GM12878 (cell line): ENCODE measurements around the gene KRTAP3-3. TPM values are rescaled to one million over a fixed set of nuclear protein-coding genes. Genes with fewer than 3 reads are reported as not detected.

Source experiments
- ATAC-seq: fragments of 200-7000 bp; cut with Tn5 transposase; 3 replicates; pipeline ENCODE4 v1.9.1; 2020; ENCODE audit warnings: mild to moderate bottlenecking, moderate library complexity
- BruUV-seq: library from RNA; stranded (reverse); fragments of 400-500 nt; replicated peaks from 2 replicates; lab custom pipeline; 2021; lab: Mats Ljungman, UMichigan
- CTCF ChIA-PET: fragments of 300-600 bp; sonication (Branson Sonifier 250); formaldehyde crosslinking; extraction: SDS; loops from one replicate; lab custom pipeline; 2021; ENCODE audit warnings: inconsistent platforms; lab: Yijun Ruan, JAX
- POLR2A ChIA-PET: fragments of 350-600 bp; formaldehyde crosslinking; extraction: SDS; loops from one replicate; lab custom pipeline; 2021; ENCODE audit warnings: inconsistent platforms; lab: Charles Lee
- RAD21 ChIA-PET: fragments of 300-600 bp; sonication (Branson Sonifier 250); formaldehyde crosslinking; loops from one replicate; lab custom pipeline; 2023; ENCODE audit warnings: antibody characterized with exemption; ENCODE audit not compliant: unreplicated experiment; lab: Charles Lee
- SMC1A ChIA-PET: fragments of 300-600 bp; sonication (Branson Sonifier 250); formaldehyde crosslinking; loops from one replicate; lab custom pipeline; 2023; ENCODE audit not compliant: unreplicated experiment, uncharacterized antibody; lab: Charles Lee
- DNase-seq: peaks from one replicate; pipeline ENCODE4 v3.0.0-alpha.2; 2011; ENCODE audit warnings: low read depth, low spot score
- FAIRE-seq: peaks from 3 replicates; lab custom pipeline; 2011; peaks lifted over from hg19 to GRCh38; lab: Jason Lieb, UNC
- H2AFZ ChIP-seq: 2 replicates; pipeline ENCODE4 v1.6.0; 2011; ENCODE audit warnings: low read depth, low read length, control low read depth; ENCODE audit not compliant: control insufficient read depth
- H3K27ac ChIP-seq: 2 replicates; pipeline ENCODE4 v1.5.1; 2011; ENCODE audit warnings: control low read depth; ENCODE audit not compliant: control insufficient read depth, insufficient read depth
- H3K27me3 ChIP-seq, 2 experiments: replicated peaks in 1 of 2; 2 replicates each; pipeline versions ENCODE4 v1.6.0 to v1.6.1; 2011; ENCODE audit warnings: low read length in 1 of 2; ENCODE audit not compliant: control insufficient read depth in 2 of 2, insufficient read depth in 2 of 2
- H3K36me3 ChIP-seq, 2 experiments: 2 replicates each; pipeline ENCODE4 v1.5.1; 2011; ENCODE audit warnings: low read length in 1 of 2; ENCODE audit not compliant: control insufficient read depth in 2 of 2, insufficient read depth in 2 of 2
- H3K4me1 ChIP-seq: 2 replicates; pipeline ENCODE4 v1.6.1; 2011; ENCODE audit warnings: mild to moderate bottlenecking, low read length, moderate library complexity, mixed read lengths; ENCODE audit not compliant: control insufficient read depth, insufficient read depth
- H3K4me2 ChIP-seq: 2 replicates; pipeline ENCODE4 v1.6.0; 2011; ENCODE audit warnings: control low read depth; ENCODE audit not compliant: control insufficient read depth, insufficient read depth
- H3K4me3 ChIP-seq: fragments of 200-600 bp; sonication (generic); 2 replicates; pipeline ENCODE4 v1.5.1; 2016
- H3K79me2 ChIP-seq: 2 replicates; pipeline ENCODE4 v1.6.0; 2011; ENCODE audit warnings: low read length; ENCODE audit not compliant: control insufficient read depth, insufficient read depth
- H3K9ac ChIP-seq: 2 replicates; pipeline ENCODE4 v1.8.0; 2011; ENCODE audit warnings: low read length, control low read depth, mixed read lengths; ENCODE audit not compliant: control insufficient read depth, insufficient read depth
- H3K9me3 ChIP-seq: replicated peaks from 3 replicates; pipeline ENCODE4 v1.5.1; 2011; ENCODE audit warnings: mild to moderate bottlenecking, low read length; ENCODE audit not compliant: control insufficient read depth, insufficient read depth
- H4K20me1 ChIP-seq: 2 replicates; pipeline ENCODE4 v1.6.0; 2011; ENCODE audit not compliant: control insufficient read depth, insufficient read depth
- BCL11A ChIP-seq: IDR thresholded peaks from 2 replicates; pipeline ENCODE4 v1.6.1; 2011; ENCODE audit warnings: low read depth, low read length
- BRCA1 ChIP-seq: IDR thresholded peaks from 2 replicates; pipeline ENCODE4 v1.6.1; 2011; ENCODE audit warnings: low read depth, low read length, improper control_type of control experiment
- CBFB ChIP-seq: IDR thresholded peaks from 2 replicates; pipeline ENCODE4 v1.6.1; 2016; ENCODE audit warnings: antibody characterized with exemption, low read depth
- CHD2 ChIP-seq: IDR thresholded peaks from 2 replicates; pipeline ENCODE4 v1.6.1; 2011; ENCODE audit warnings: low read depth, low read length, improper control_type of control experiment, borderline replicate concordance
- E2F4 ChIP-seq: IDR thresholded peaks from 2 replicates; pipeline ENCODE4 v1.6.1; 2012; ENCODE audit warnings: low read depth, low read length, improper control_type of control experiment
- EZH2 ChIP-seq: IDR thresholded peaks from 2 replicates; pipeline ENCODE4 v1.6.1; 2012; ENCODE audit warnings: low read depth, mild to moderate bottlenecking, control low read depth, inconsistent platforms, low read length, borderline replicate concordance; ENCODE audit not compliant: control insufficient read depth
- HCFC1 ChIP-seq: fragments of 150-350 bp; IDR thresholded peaks from 2 replicates; pipeline ENCODE4 v1.6.1; 2014; ENCODE audit warnings: low read length
- HDAC6 ChIP-seq: fragments of 200-600 bp; sonication (generic); IDR thresholded peaks from one replicate; pipeline ENCODE4 v1.8.0; 2017; ENCODE audit warnings: antibody characterized with exemption; ENCODE audit not compliant: unreplicated experiment
- KLF5 ChIP-seq: fragments of 450-650 bp; IDR thresholded peaks from 2 replicates; pipeline ENCODE4 v1.6.1; 2014; ENCODE audit warnings: mild to moderate bottlenecking; ENCODE audit not compliant: partially characterized antibody
- MEF2B ChIP-seq: fragments of 450-650 bp; IDR thresholded peaks from 2 replicates; pipeline ENCODE4 v1.6.1; 2018; ENCODE audit warnings: mild to moderate bottlenecking, moderate library complexity; ENCODE audit not compliant: partially characterized antibody, poor library complexity, severe bottlenecking
- POU2F2 ChIP-seq: IDR thresholded peaks from 3 replicates; pipeline ENCODE4 v1.6.1; 2011; ENCODE audit warnings: low read depth, mild to moderate bottlenecking, low read length, borderline replicate concordance
- SMAD1 ChIP-seq: fragments of 450-650 bp; IDR thresholded peaks from 2 replicates; pipeline ENCODE4 v1.6.1; 2018; ENCODE audit warnings: mild to moderate bottlenecking, low read depth; ENCODE audit not compliant: partially characterized antibody
- SMARCA5 ChIP-seq: fragments of 450-650 bp; IDR thresholded peaks from 2 replicates; pipeline ENCODE4 v1.6.1; 2017; ENCODE audit warnings: mild to moderate bottlenecking
- TAF1 ChIP-seq: IDR thresholded peaks from 2 replicates; pipeline ENCODE4 v1.6.1; 2011; ENCODE audit warnings: mild to moderate bottlenecking, low read depth, low read length, borderline replicate concordance
- YY1 ChIP-seq: IDR thresholded peaks from 2 replicates; pipeline ENCODE4 v1.6.1; 2011; ENCODE audit warnings: low read depth, mild to moderate bottlenecking, low read length
- ZBTB33 ChIP-seq: fragments of 450-650 bp; IDR thresholded peaks from 2 replicates; pipeline ENCODE4 v1.6.1; 2017; ENCODE audit warnings: mild to moderate bottlenecking
- ZNF592 ChIP-seq: fragments of 450-650 bp; IDR thresholded peaks from 2 replicates; pipeline ENCODE4 v1.6.1; 2017; ENCODE audit warnings: mild to moderate bottlenecking, moderate library complexity
- ZZZ3 ChIP-seq: IDR thresholded peaks from 2 replicates; pipeline ENCODE4 v1.6.1; 2011; ENCODE audit warnings: low read depth; ENCODE audit not compliant: control insufficient read depth, insufficient read length
- WGBS: methylation state at CpG from one replicate; pipeline ENCODE4 v1.1.6; 2016; ENCODE audit warnings: low lambda C conversion rate; ENCODE audit not compliant: insufficient replicate concordance, insufficient coverage; ENCODE audit errors: missing lambda C conversion rate; 5-methylcytosine and 5-hydroxymethylcytosine counted together
- in situ Hi-C: fragments of 300-500 bp; cut with MboI; formaldehyde crosslinking; loops from 9 replicates; pipeline ENCODE4 v1.14.3; 2018; ENCODE audit warnings: mixed read lengths
- intact Hi-C: fragments of 100-400 bp; cut with micrococcal nuclease; formaldehyde crosslinking; loops from one replicate; pipeline ENCODE4 v1.14.2; 2022; ENCODE audit not compliant: unreplicated experiment
- polyA plus RNA-seq, 11 experiments: library from polyadenylated mRNA; depleted of rRNA in 4 of 11; unstranded in 6 of 11; stranded (reverse) in 5 of 11; fragments of >200 nt; fragmentation: Nextera tagmentation in 4 of 11; fragmentation: Illumina TruSeq in 1 of 11; extraction: Ambion mirVana in 4 of 11; extraction: Trizol in 1 of 11; gene quantifications; 1 replicate in 1 of 11; 2 replicates in 10 of 11; pipeline versions ENCODE4 v1.2.1 to v1.2.3, GENCODE V29; 2011 to 2016; ENCODE audit warnings: inconsistent platforms in 2 of 11, missing spikeins in 2 of 11, low read depth in 1 of 11
- total RNA-seq, 4 experiments: library from RNA; depleted of rRNA in 3 of 4; stranded (reverse); fragments of >200 nt in 3 of 4; fragmentation: Illumina TruSeq in 1 of 4; extraction: Trizol in 1 of 4; gene quantifications; 2 replicates each; pipeline versions ENCODE4 v1.2.1 to v1.2.3, GENCODE V29; 2013 to 2021

The KRTAP3-3 gene
- total and polyA plus RNA-seq, 10 of the 15 experiments (the other 5 are each of a cell fraction or from before 2014, with no cell fraction given): not detected

GRCh38 chr17:41009936-41010335 lies 16.0 kb upstream of the KRTAP3-3 start:
- no peaks in the 10 kb centered on the region for H3K9me3 ChIP-seq
- no peaks in the 10 kb centered on the region for H3K4me1 ChIP-seq
- no peaks in the 10 kb centered on the region for H4K20me1 ChIP-seq
- TF ChIP-seq SMARCA5 (no peak), SMAD1 (no peak), E2F4 (no peak), HDAC6 (no peak), CHD2 (no peak), BRCA1 (no peak), POU2F2 (no peak), TAF1 (no peak), YY1 (no peak), HCFC1 (no peak), ZNF592 (no peak), ZBTB33 (no peak), CBFB (no peak), EZH2 (no peak), ZZZ3 (no peak), MEF2B (no peak), BCL11A (no peak), KLF5 (no peak)
- BruUV-seq: no TSS peak
- ChIA-PET POLR2A (no interaction called here), CTCF (interaction anchor here (0.8 kb wide), 1 partner anchor 45 kb away, joined by 3 read pairs; no protein-coding TSS in a partner anchor), RAD21 (no interaction called here), SMC1A (no interaction called here)
- peaks cover 0 to 3% of the 10 kb centered on the region in 2 experiments; a peak in 2 of 4 replicates for H3K27me3 ChIP-seq
- in situ Hi-C loops: no loop called here
- no peak overlapping the region for H2AFZ ChIP-seq
- DNase-seq (no peak), ATAC-seq (no peak), FAIRE-seq (no peak)
- H3K4me3 ChIP-seq: no peak overlapping the region
- no peak overlapping the region for H3K9ac ChIP-seq
- H3K36me3 ChIP-seq: no peaks in the 10 kb centered on the region
- intact Hi-C loops: no loop called here
- 0% methylated on average over 1 of the region's 1 CpG for WGBS
- H3K4me2 ChIP-seq: no peak overlapping the region
- H3K27ac ChIP-seq: no peak overlapping the region
- no peaks in the 10 kb centered on the region for H3K79me2 ChIP-seq
